ENCODE data around the gene PLCB4. TPM values are rescaled to one million over a fixed set of nuclear protein-coding genes. Genes with fewer than 3 reads are reported as not detected.

Gene PLCB4
- total and polyA plus RNA-seq, 2 experiments from 2014 or later, result 6.5 to 16.1 TPM

GRCh38 chr20:9149796-9150195 lies 80.9 kb downstream of the PLCB4 start:
- ATAC-seq, result no peak
- Mint-ChIP-seq H3K27me3 (ENCODE audit: insufficient read depth, low read depth, poor library complexity) (no peaks in the 10 kb centered on the region), H3K4me1 (no peaks in the 10 kb centered on the region), H3K4me3 (no peak overlapping the region), H3K9me3 (peaks cover 33% of the 10 kb centered on the region), H3K36me3 (ENCODE audit: low read depth) (peaks cover 37% of the 10 kb centered on the region), H3K27ac (no peak overlapping the region)
- no peaks in the 10 kb centered on the region for H3F3A ChIP-seq (replicated peaks; ENCODE audit: low read depth)
- H3K36me3 ChIP-seq (ENCODE audit: insufficient read depth), result no peaks in the 10 kb centered on the region
- H3K27ac ChIP-seq (ENCODE audit: low read depth), result no peak overlapping the region
- no peaks in the 10 kb centered on the region for H3K27me3 ChIP-seq (ENCODE audit: insufficient read depth)
- no peaks in the 10 kb centered on the region; the same call in 1 of the 2 replicates for H3K79me2 ChIP-seq (replicated peaks; ENCODE audit: insufficient read depth)
- no peaks in the 10 kb centered on the region for H3K4me1 ChIP-seq (ENCODE audit: insufficient read depth)
- no peak for TF ChIP-seq EZH2 (IDR thresholded peaks at IDR 0.05; ENCODE audit: low read depth, unreplicated experiment)
- TF ChIP-seq CREB1 (CRISPR knock-in tag; IDR thresholded peaks at IDR 0.05; ENCODE audit: low read depth), result no peak
- no peak for TF ChIP-seq ZNF331 (CRISPR knock-in tag; IDR thresholded peaks at IDR 0.05; ENCODE audit: low read depth)
- no peak for TF ChIP-seq CTCF (conservative IDR thresholded peaks at IDR 0.05; ENCODE audit: low read depth in 2 of 2)
- TF ChIP-seq NANOG (IDR thresholded peaks at IDR 0.05; ENCODE audit: borderline replicate concordance), result no peak
- no peak for TF ChIP-seq STAT1 (IDR thresholded peaks at IDR 0.05; ENCODE audit: unreplicated experiment)
- TF ChIP-seq ETS1 (IDR thresholded peaks at IDR 0.05), result no peak
- TF ChIP-seq REST (IDR thresholded peaks at IDR 0.05; ENCODE audit: unreplicated experiment), result no peak
- no peak for TF ChIP-seq EZH2phosphoT487 (IDR thresholded peaks at IDR 0.05; ENCODE audit: unreplicated experiment)
- TF ChIP-seq JUNB (IDR thresholded peaks at IDR 0.05; ENCODE audit: unreplicated experiment), result no peak
- TF ChIP-seq ZNF114 (CRISPR knock-in tag; IDR thresholded peaks at IDR 0.05), result no peak
- TF ChIP-seq ZNF462 (CRISPR knock-in tag; IDR thresholded peaks at IDR 0.05), result no peak
- DNase-seq (ENCODE audit: low spot score), result no peak
- no peak overlapping the region for H3K4me2 ChIP-seq
- H3K9me2 ChIP-seq (ENCODE audit: insufficient read depth), result 0 out of 2 replicates have a peak, but pooled peaks cover 8% of the 10 kb centered on the region
- H2AFZ ChIP-seq, result no peak overlapping the region
- no peak overlapping the region for H3K4me3 ChIP-seq
- H4K20me1 ChIP-seq (replicated peaks; ENCODE audit: insufficient read depth), result no peaks in the 10 kb centered on the region

Measured in GM23338 (cell line).